ENCODE results near the gene RAB11FIP3. TPM values are rescaled to one million over a fixed set of nuclear protein-coding genes. Genes with fewer than 3 reads are reported as not detected.
A peak's percentile ranks its signal among the peaks of the same experiment; 100 is the strongest.

RAB11FIP3 gene
- total RNA-seq, 4 donors from 2014 or later, result 20.7 to 62.5 (median 29.1) TPM

GRCh38 chr16:559021-559380, 133.6 kb downstream of the RAB11FIP3 start:
- TF ChIP-seq CTCF (IDR thresholded peaks at IDR 0.05) (no peak), POLR2AphosphoS5 (IDR thresholded peaks at IDR 0.05) (no peak), POLR2A (IDR thresholded peaks at IDR 0.05) (no peak), EP300 (IDR thresholded peaks at IDR 0.05) (no peak)
- no peaks in the 10 kb centered on the region for H3K9me3 ChIP-seq
- H3K36me3 ChIP-seq, result peaks cover 2% of the 10 kb centered on the region
- WGBS, result 39% methylated on average over 3 of the region's 15 CpGs
- no peak overlapping the region for H3K27ac ChIP-seq
- H3K4me3 ChIP-seq, result no peak overlapping the region
- H3K27me3 ChIP-seq, result peaks cover 50% of the 10 kb centered on the region
- DNase-seq (ENCODE audit: low spot score in 2 of 2), result no peak
- peaks cover 38% of the 10 kb centered on the region for H3K4me1 ChIP-seq

GRCh38 chr16:559411-560203, 134.2 kb downstream of the RAB11FIP3 start:
- Histone ChIP-seq H3K9me3 (no peaks in the 10 kb centered on the region), H3K4me3 (peak overlapping the region; percentile 31), H3K36me3 (no peaks in the 10 kb centered on the region), H3K4me1 (peaks cover 32% of the 10 kb centered on the region), H3K27me3 (peaks cover 50% of the 10 kb centered on the region), H3K27ac (no peak overlapping the region)
- WGBS, result 3% methylated on average over 15 of the region's 62 CpGs
- TF ChIP-seq EP300 (IDR thresholded peaks at IDR 0.05) (no peak), POLR2AphosphoS5 (IDR thresholded peaks at IDR 0.05) (no peak), POLR2A (IDR thresholded peaks at IDR 0.05) (no peak), CTCF (IDR thresholded peaks at IDR 0.05) (no peak)
- no peak for DNase-seq (ENCODE audit: low spot score in 2 of 2)

GRCh38 chr16:560204-560700, 134.8 kb downstream of the RAB11FIP3 start, which contains the start of gene PRR35:
TSS of gene PRR35 (plus strand) at chr16:560394. CDS start at chr16:563295, 2,901 bp downstream.
- H3K27ac ChIP-seq, result no peak within 1 kb of the TSS
- H3K36me3 ChIP-seq, result no peaks in the 10 kb centered on the region
- no CpG with 5 or more reads among the region's 84 CpGs for WGBS
- H3K27me3 ChIP-seq, result peaks cover 50% of the 10 kb centered on the region
- peaks cover 28% of the 10 kb centered on the region for H3K4me1 ChIP-seq
- DNase-seq (ENCODE audit: low spot score in 2 of 2), result no peak
- TF ChIP-seq EP300 (IDR thresholded peaks at IDR 0.05) (no peak), CTCF (IDR thresholded peaks at IDR 0.05) (no peak), POLR2A (IDR thresholded peaks at IDR 0.05) (no peak), POLR2AphosphoS5 (IDR thresholded peaks at IDR 0.05) (no peak)
- no peaks in the 10 kb centered on the region for H3K9me3 ChIP-seq
- peak within 1 kb of the TSS; percentile 31 for H3K4me3 ChIP-seq

GRCh38 chr16:560701-561412, 135.4 kb downstream of the RAB11FIP3 start:
- peaks cover 30% of the 10 kb centered on the region for H3K4me1 ChIP-seq
- H3K36me3 ChIP-seq, result no peaks in the 10 kb centered on the region
- TF ChIP-seq POLR2A (IDR thresholded peaks at IDR 0.05) (no peak), CTCF (IDR thresholded peaks at IDR 0.05) (no peak), POLR2AphosphoS5 (IDR thresholded peaks at IDR 0.05) (no peak), EP300 (IDR thresholded peaks at IDR 0.05) (no peak)
- H3K4me3 ChIP-seq, result peak overlapping the region; percentile 31
- no peak overlapping the region for H3K27ac ChIP-seq
- H3K27me3 ChIP-seq, result peaks cover 50% of the 10 kb centered on the region
- 65% methylated on average over 4 of the region's 54 CpGs for WGBS
- H3K9me3 ChIP-seq, result no peaks in the 10 kb centered on the region
- no peak for DNase-seq (ENCODE audit: low spot score in 2 of 2)

- no peak overlapping the region for H3K4me3 ChIP-seq
- DNase-seq (ENCODE audit: low spot score in 2 of 2), result no peak
- H3K36me3 ChIP-seq, result no peaks in the 10 kb centered on the region
- H3K4me1 ChIP-seq, result peaks cover 35% of the 10 kb centered on the region
- no peak for TF ChIP-seq POLR2AphosphoS5 (IDR thresholded peaks at IDR 0.05)
- TF ChIP-seq EP300 (IDR thresholded peaks at IDR 0.05), result no peak
- TF ChIP-seq CTCF (IDR thresholded peaks at IDR 0.05), result no peak
- TF ChIP-seq POLR2A (IDR thresholded peaks at IDR 0.05), result no peak
- no peaks in the 10 kb centered on the region for H3K9me3 ChIP-seq
- no peak overlapping the region for H3K27ac ChIP-seq
- peaks cover 50% of the 10 kb centered on the region for H3K27me3 ChIP-seq
- WGBS, result 100% methylated on average over 1 of the region's 15 CpGs
Measured at GRCh38 chr16:561413-561794, 136.0 kb downstream of the RAB11FIP3 start.
